ENCODE results near the gene RPS6KA3.

RPS6KA3 gene

DNA sequence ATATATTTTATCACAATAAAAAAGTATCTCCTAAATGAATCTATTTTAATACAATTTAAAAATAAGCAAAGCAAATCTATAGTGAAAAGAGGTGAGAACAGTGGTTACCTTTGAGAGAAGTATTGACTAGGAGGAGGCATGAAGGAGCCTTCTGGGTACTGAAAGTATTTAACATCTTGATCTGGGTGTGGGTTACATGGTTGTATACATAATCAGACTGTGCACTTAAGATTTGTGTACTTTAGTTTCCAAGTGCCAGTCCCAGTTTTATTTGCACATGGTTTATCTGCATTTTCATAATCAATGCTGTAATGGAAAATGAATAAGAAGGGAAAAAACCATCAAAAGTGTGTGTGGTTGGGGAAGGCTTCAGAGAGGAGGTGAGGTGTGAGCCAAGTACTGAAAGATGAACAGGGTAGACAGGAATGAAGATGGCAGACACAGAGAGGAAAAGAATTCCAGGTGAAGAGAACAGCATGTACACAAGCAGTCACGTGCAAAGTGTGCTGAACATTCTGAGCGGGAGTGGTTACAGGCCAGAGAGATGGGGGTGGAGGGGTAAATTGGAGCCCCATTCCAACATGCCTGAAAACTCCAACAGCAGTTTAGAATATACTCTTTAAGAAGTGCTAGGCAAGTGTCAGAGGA is 164.7 kb downstream of the RPS6KA3 start:
- DNase-seq, result no peak
